Prostate gland (tissue), 2 donors: ENCODE measurements around the gene CIP2A.

Experiments
- CTCF ChIP-seq, 4 experiments: fragments of 200-600 bp in 2 of 4; fragments of 450-650 bp in 2 of 4; sonication (generic) in 2 of 4; IDR thresholded peaks; 1 replicate in 3 of 4; 2 replicates in 1 of 4; pipeline ENCODE4 v1.5.1; 2016 to 2019; ENCODE audit warnings: antibody characterized with exemption in 4 of 4, mild to moderate bottlenecking in 2 of 4, moderate library complexity in 2 of 4
- POLR2A ChIP-seq: fragments of 450-650 bp; IDR thresholded peaks from one replicate; pipeline ENCODE4 v1.6.1; 2016; ENCODE audit warnings: antibody characterized with exemption, mild to moderate bottlenecking
- POLR2AphosphoS5 ChIP-seq: sonication (generic); formaldehyde crosslinking; IDR thresholded peaks from one replicate; pipeline ENCODE4 v1.6.1; 2017; ENCODE audit warnings: antibody characterized with exemption

- TF ChIP-seq POLR2AphosphoS5: no peak
- no peak for TF ChIP-seq CTCF (IDR thresholded peaks at IDR 0.05)
- TF ChIP-seq POLR2A: no peak
Observed at GRCh38 chr3:108608750-108609149, 19.5 kb upstream of the CIP2A start.
